ENCODE results near the gene METTL22. TPM values are rescaled to one million over a fixed set of nuclear protein-coding genes. Genes with fewer than 3 reads are reported as not detected.

Gene METTL22
- total and polyA plus RNA-seq, 2 donors (not counting 3 experiments of a cell fraction or from before 2014, with no cell fraction given) = 42.0 to 52.6 TPM

- FAIRE-seq (no peak), DNase-seq (ENCODE audit: low read depth, low spot score) (no peak)
- no peak overlapping the region for H2AFZ ChIP-seq (ENCODE audit: low read depth, low read length)
- H3K79me2 ChIP-seq (ENCODE audit: control insufficient read depth, insufficient read depth, low read length) = no peaks in the 10 kb centered on the region
- dilution Hi-C loops (cut with MboI; ENCODE audit: extremely low pct_ligation_motif_present, low sequenced_read_pairs) (no loop called here), intact Hi-C loops (cut with micrococcal nuclease) (no loop called here)
- H4K20me1 ChIP-seq (replicated peaks; ENCODE audit: control insufficient read depth, extremely low read depth, insufficient read depth, low read length) = no peaks in the 10 kb centered on the region
- no peak overlapping the region for H3K4me2 ChIP-seq (ENCODE audit: insufficient read depth, low read length)
- no TSS peak for BruUV-seq (replicated peaks)
- no peaks in the 10 kb centered on the region for H3K27me3 ChIP-seq (ENCODE audit: control insufficient read depth in 2 of 2, insufficient read depth in 2 of 2, low read length in 2 of 2)
- TF ChIP-seq FOS (IDR thresholded peaks at IDR 0.05; ENCODE audit: borderline replicate concordance, insufficient read depth, low read length) (no peak), GATA2 (IDR thresholded peaks at IDR 0.05; ENCODE audit: insufficient read depth, insufficient read length, low read depth, low read length) (no peak), CTCF (IDR thresholded peaks at IDR 0.05; ENCODE audit: extremely low read depth in 1 of 2, insufficient read depth in 1 of 2, low read depth in 1 of 2, low read length in 2 of 2) (no peak), MYC (IDR thresholded peaks at IDR 0.05; ENCODE audit: low read depth, low read length) (no peak), MAX (IDR thresholded peaks at IDR 0.05; ENCODE audit: insufficient read depth, insufficient read length) (no peak), JUN (IDR thresholded peaks at IDR 0.05; ENCODE audit: borderline replicate concordance, insufficient read depth, insufficient read length, low read depth) (no peak), POLR2A (IDR thresholded peaks at IDR 0.05; ENCODE audit: low read depth, low read length) (no peak), POLR2AphosphoS5 (IDR thresholded peaks at IDR 0.05; ENCODE audit: insufficient read depth, low read depth, low read length) (no peak), EZH2 (IDR thresholded peaks at IDR 0.05; ENCODE audit: borderline replicate concordance, low read depth, low read length, severe bottlenecking) (no peak)
- H3K9ac ChIP-seq (replicated peaks; ENCODE audit: extremely low read depth, insufficient read depth, low read length) = no peak overlapping the region
- POLR2A ChIA-PET = no interaction called here
- no peak overlapping the region for H3K27ac ChIP-seq (ENCODE audit: insufficient read depth, low read depth, low read length)
- no peaks in the 10 kb centered on the region for H3K4me1 ChIP-seq (ENCODE audit: control insufficient read depth, extremely low read depth, insufficient read depth, low read length)
- no peaks in the 10 kb centered on the region for H3K36me3 ChIP-seq (ENCODE audit: control insufficient read depth in 2 of 2, extremely low read depth in 1 of 2, insufficient read depth in 2 of 2, low read length in 2 of 2)
- H3K4me3 ChIP-seq (replicated peaks in 1 of 3; ENCODE audit: insufficient read depth in 1 of 3, low read depth in 1 of 3, low read length in 3 of 3) = no peak overlapping the region
- CTCF ChIA-PET = no interaction called here
- no peaks in the 10 kb centered on the region for H3K9me3 ChIP-seq (replicated peaks; ENCODE audit: control insufficient read depth, insufficient read depth, low read length)
- no peaks in the 10 kb centered on the region for H3K9me1 ChIP-seq (replicated peaks; ENCODE audit: control insufficient read depth, extremely low read depth, insufficient read depth, low read length)
These were observed 15.9 kb upstream of the METTL22 start for GRCh38 chr16:8605554-8605953.
